GM12801 (cell line): ENCODE data around the gene KREMEN1.

Experiments
- CTCF ChIP-seq: IDR thresholded peaks from one replicate; pipeline ENCODE4 v1.5.1; 2011; ENCODE audit warnings: control low read depth; ENCODE audit not compliant: insufficient read length; ENCODE audit errors: extremely low read depth

Gene KREMEN1

GRCh38 chr22:29054251-29054767 is 18.5 kb upstream of the KREMEN1 start:
- TF ChIP-seq CTCF = no peak

- TF ChIP-seq CTCF = no peak
Measured at GRCh38 chr22:29055192-29055830, 17.5 kb upstream of the KREMEN1 start.

- no peak for TF ChIP-seq CTCF
Measured at GRCh38 chr22:29056472-29056871, 16.4 kb upstream of the KREMEN1 start.

- no peak for TF ChIP-seq CTCF
Measured at GRCh38 chr22:29060251-29060869, 12.5 kb upstream of the KREMEN1 start.

GRCh38 chr22:29060931-29061330 is 11.9 kb upstream of the KREMEN1 start:
- TF ChIP-seq CTCF = no peak

- TF ChIP-seq CTCF = no peak
Measured at GRCh38 chr22:29061773-29062172, 11.1 kb upstream of the KREMEN1 start, which contains the start of gene C22orf31. TSS of gene C22orf31 (minus strand) at chr22:29061831. CDS start at chr22:29061792, 39 bp downstream.

GRCh38 chr22:29062286-29062821 is 10.5 kb upstream of the KREMEN1 start:
- TF ChIP-seq CTCF = no peak
